Activated CD4-positive, alpha-beta T cell treated with anti-CD3 and anti-CD28 coated beads for 1 hour (primary cell): ENCODE measurements around the gene PLEKHA6.

Experiments
- DNase-seq: peaks from one replicate; pipeline ENCODE4 v3.0.0-alpha.2; 2020

The PLEKHA6 gene

GRCh38 chr1:204176049-204176448, 183.7 kb downstream of the PLEKHA6 start:
- no peak for DNase-seq

- no peak for DNase-seq
These were observed 184.8 kb downstream of the PLEKHA6 start for GRCh38 chr1:204174958-204175357.

GRCh38 chr1:204172404-204173029, 187.2 kb downstream of the PLEKHA6 start:
- DNase-seq: no peak

- no peak for DNase-seq
These were observed 188.0 kb downstream of the PLEKHA6 start for GRCh38 chr1:204171751-204172178.

- DNase-seq: no peak
These were observed 189.1 kb downstream of the PLEKHA6 start for GRCh38 chr1:204170494-204171155.

- DNase-seq: no peak
These were observed 189.9 kb downstream of the PLEKHA6 start for GRCh38 chr1:204169858-204170257.
